Lower leg skin (tissue), 4 donors: ENCODE data around the gene PRKAA2. TPM values are rescaled to one million over a fixed set of nuclear protein-coding genes. Genes with fewer than 3 reads are reported as not detected.
"Not testable (repeated sequence)": the region's sequence is repeated elsewhere in the genome, so short reads cannot be mapped to it uniquely, and the experiment has no call there.

Experiments
- DNase-seq, 2 donors: peaks; one replicate each; pipeline ENCODE4 v3.0.0-alpha.2; 2019; ENCODE audit warnings: low spot score in 2 of 2
- H3K4me3 ChIP-seq: fragments of 200-600 bp; sonication (generic); 2 replicates; pipeline ENCODE4 v1.5.1; 2017; ENCODE audit warnings: mild to moderate bottlenecking, low read depth; ENCODE audit not compliant: poor library complexity, severe bottlenecking
- POLR2A ChIP-seq, 2 donors: fragments of 450-650 bp; IDR thresholded peaks; one replicate each; pipeline ENCODE4 v1.6.1; 2016 to 2017; ENCODE audit warnings: antibody characterized with exemption in 2 of 2, mild to moderate bottlenecking in 1 of 2, moderate library complexity in 1 of 2
- WGBS, 2 donors: methylation state at CpG; one replicate each; pipeline ENCODE4 v1.1.5; 2018; 5-methylcytosine and 5-hydroxymethylcytosine counted together
- intact Hi-C: fragments of 100-400 bp; cut with DNase I; formaldehyde crosslinking; loops from one replicate; pipeline ENCODE4 v1.15.0; 2023; ENCODE audit warnings: low total_unique reads
- total RNA-seq, 4 donors: library from RNA; depleted of rRNA; stranded (reverse); fragments of >200 nt; gene quantifications; one replicate each; pipeline ENCODE4 v1.1.0, GENCODE V29; 2016
- TF ChIP-seq, protein P1 (sequence below), 3 donors: fragments of 450-650 bp; IDR thresholded peaks; one replicate each; pipeline ENCODE4 v1.5.1; 2016; ENCODE audit warnings: antibody characterized with exemption in 3 of 3, mild to moderate bottlenecking in 3 of 3, moderate library complexity in 2 of 3

Gene PRKAA2
- total RNA-seq, result 1 to 10 TPM in 2 of 4 donors, under 1 TPM in 2; 0.69 to 2.1 (median 1.2) TPM

DNA sequence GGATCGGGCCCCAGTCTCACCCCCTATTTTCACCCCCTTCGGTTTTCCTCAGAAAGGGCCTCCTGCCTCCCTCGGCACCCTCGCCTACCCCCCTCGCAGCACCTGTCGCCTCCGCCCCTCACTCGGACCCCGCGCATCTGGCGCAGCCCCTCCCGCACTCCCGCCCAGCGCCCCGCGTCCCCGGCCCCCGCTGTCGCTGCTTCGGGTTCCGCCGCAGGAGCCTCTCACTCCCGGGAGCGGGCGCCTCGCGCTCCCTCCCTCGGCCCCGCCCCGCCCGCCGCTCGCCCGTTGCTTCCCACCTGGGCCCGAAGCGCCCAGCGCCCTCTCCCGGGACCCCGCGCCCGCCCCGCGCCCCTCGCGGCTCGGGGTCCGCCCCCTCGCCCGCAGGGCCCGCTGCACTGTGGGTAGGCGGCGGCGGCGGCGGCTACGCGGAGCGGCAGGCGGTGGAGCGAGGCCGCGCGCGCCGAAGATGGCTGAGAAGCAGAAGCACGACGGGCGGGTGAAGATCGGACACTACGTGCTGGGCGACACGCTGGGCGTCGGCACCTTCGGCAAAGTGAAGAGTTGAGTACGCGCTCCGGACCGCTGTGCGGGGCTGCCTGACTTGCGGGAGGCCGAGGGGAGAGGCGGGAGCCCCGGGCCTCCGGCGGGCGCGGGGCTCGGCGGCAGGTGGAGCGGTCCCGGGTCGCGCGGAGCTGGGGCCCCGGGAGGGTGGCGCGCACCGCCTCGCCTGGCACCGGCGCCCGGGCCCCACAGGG lies at the start of gene PRKAA2:
Gene PRKAA2 (plus strand): TSS at position 396 of the 758 bp plus-strand sequence. CDS start 74 bp downstream, at position 470.
- 1% methylated on average over 45 to 69 of the region's 103 CpGs for WGBS, 2 donors
- DNase-seq, result peak in 1 of 2 donors; percentile 86
- intact Hi-C loops, result no loop called here
- TF ChIP-seq, protein P1, sequence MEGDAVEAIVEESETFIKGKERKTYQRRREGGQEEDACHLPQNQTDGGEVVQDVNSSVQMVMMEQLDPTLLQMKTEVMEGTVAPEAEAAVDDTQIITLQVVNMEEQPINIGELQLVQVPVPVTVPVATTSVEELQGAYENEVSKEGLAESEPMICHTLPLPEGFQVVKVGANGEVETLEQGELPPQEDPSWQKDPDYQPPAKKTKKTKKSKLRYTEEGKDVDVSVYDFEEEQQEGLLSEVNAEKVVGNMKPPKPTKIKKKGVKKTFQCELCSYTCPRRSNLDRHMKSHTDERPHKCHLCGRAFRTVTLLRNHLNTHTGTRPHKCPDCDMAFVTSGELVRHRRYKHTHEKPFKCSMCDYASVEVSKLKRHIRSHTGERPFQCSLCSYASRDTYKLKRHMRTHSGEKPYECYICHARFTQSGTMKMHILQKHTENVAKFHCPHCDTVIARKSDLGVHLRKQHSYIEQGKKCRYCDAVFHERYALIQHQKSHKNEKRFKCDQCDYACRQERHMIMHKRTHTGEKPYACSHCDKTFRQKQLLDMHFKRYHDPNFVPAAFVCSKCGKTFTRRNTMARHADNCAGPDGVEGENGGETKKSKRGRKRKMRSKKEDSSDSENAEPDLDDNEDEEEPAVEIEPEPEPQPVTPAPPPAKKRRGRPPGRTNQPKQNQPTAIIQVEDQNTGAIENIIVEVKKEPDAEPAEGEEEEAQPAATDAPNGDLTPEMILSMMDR (IDR thresholded peaks at IDR 0.05), result no peak
- peak within 1 kb of the TSS; percentile 56 for H3K4me3 ChIP-seq

- whole genome bisulfite sequencing, 2 donors, result 93 to 95% methylated on average over 5 of the region's 5 CpGs
- H3K4me3 ChIP-seq, DNase-seq, intact Hi-C loops: not testable (repeated sequence)
Measured at GRCh38 chr1:56595397-56596191, 49.5 kb upstream of the PRKAA2 start.

- intact Hi-C loops, H3K4me3 ChIP-seq, DNase-seq: not testable (repeated sequence)
- WGBS, 2 donors, result 52 to 73% methylated on average over 2 of the region's 2 CpGs
Measured at GRCh38 chr1:56610097-56610496, 35.0 kb upstream of the PRKAA2 start.

DNA sequence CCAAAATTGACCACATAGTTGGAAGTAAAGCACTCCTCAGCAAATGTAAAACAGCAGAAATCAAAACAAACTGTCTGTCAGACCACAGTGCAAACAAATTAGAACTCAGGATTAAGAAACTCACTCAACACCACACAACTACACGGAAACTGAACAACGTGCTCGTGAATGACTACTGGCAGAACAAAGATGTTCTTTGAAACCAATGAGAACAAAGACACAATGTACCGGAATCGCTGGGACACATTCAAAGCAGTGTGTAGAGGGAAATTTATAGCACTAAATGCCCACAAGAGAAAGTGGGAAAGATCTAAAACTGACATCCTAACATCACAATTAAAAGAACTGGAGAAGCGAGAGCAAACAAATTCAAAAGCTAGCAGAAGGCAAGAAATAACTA lies 34.3 kb upstream of the PRKAA2 start:
- DNase-seq, intact Hi-C loops, H3K4me3 ChIP-seq: not testable (repeated sequence)
- WGBS, 2 donors, result 87 to 92% methylated on average over 6 of the region's 6 CpGs

- no peak overlapping the region for H3K4me3 ChIP-seq
- no peak for DNase-seq
- TF ChIP-seq, protein P1 (IDR thresholded peaks at IDR 0.05), result no peak
- TF ChIP-seq POLR2A (IDR thresholded peaks at IDR 0.05), result no peak
- 58 to 68% methylated on average over 2 of the region's 2 CpGs for WGBS, 2 donors
- intact Hi-C loops, result no loop called here
Measured at GRCh38 chr1:56617141-56617540, 28.0 kb upstream of the PRKAA2 start.

GRCh38 chr1:56625819-56626440 lies 19.2 kb upstream of the PRKAA2 start:
- H3K4me3 ChIP-seq, result no peak overlapping the region
- TF ChIP-seq POLR2A (IDR thresholded peaks at IDR 0.05), result no peak
- TF ChIP-seq, protein P1 (IDR thresholded peaks at IDR 0.05), result no peak
- DNase-seq, result no peak
- intact Hi-C loops, result no loop called here
- WGBS, 2 donors, result 56 to 59% methylated on average over 5 of the region's 5 CpGs

DNA sequence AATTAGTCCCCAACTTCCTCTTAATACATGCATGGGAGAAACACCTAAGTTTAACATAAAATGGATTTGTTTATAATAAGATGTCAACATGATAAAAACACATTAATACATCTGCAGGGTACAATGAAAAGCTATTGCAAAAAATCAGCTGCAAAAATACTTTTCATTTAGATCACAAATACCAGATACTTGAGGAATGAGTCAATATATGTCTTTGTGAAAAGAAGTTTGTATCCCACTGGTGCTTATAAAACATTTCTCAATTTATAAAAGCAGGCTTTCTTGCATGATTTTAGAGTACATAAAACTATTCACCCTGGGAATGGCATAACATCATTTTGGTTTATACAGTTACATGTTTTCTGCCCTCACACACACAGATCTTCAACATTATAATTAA lies 18.6 kb upstream of the PRKAA2 start:
- DNase-seq, result no peak
- intact Hi-C loops, result no loop called here
- H3K4me3 ChIP-seq, result no peak overlapping the region
- TF ChIP-seq, protein P1 (IDR thresholded peaks at IDR 0.05), result no peak
- TF ChIP-seq POLR2A (IDR thresholded peaks at IDR 0.05), result no peak
